Body of pancreas (tissue), 4 donors: ENCODE data around the gene CFAP43. TPM values are rescaled to one million over a fixed set of nuclear protein-coding genes. Genes with fewer than 3 reads are reported as not detected.
A peak's percentile ranks its signal among the peaks of the same experiment; 100 is the strongest.

ENCODE experiments used
- ATAC-seq: fragments of 150-250 bp; one replicate; pipeline ENCODE4 v1.9.1; 2016
- DNase-seq, 4 donors: peaks; one replicate each; pipeline ENCODE4 v3.0.0-alpha.2; 2019
- H3K27ac ChIP-seq, 4 donors: fragments of 200-600 bp; sonication (generic); 1 replicate in 3 of 4; 2 replicates in 1 of 4; pipeline versions ENCODE4 v1.5.1 to v1.6.1; 2016 to 2019; ENCODE audit warnings: mild to moderate bottlenecking in 1 of 4, mixed read lengths in 1 of 4, moderate library complexity in 1 of 4
- H3K27me3 ChIP-seq, 2 donors: fragments of 200-600 bp; sonication (generic); one replicate each; pipeline ENCODE4 v1.6.0; 2016; ENCODE audit warnings: mild to moderate bottlenecking in 1 of 2
- H3K36me3 ChIP-seq, 2 donors: fragments of 200-600 bp; sonication (generic); replicated peaks in 1 of 2; 2 replicates each; pipeline ENCODE4 v1.5.1; 2016; ENCODE audit warnings: low read depth in 2 of 2; ENCODE audit not compliant: insufficient read depth in 1 of 2
- H3K4me1 ChIP-seq: fragments of 200-600 bp; sonication (generic); one replicate; pipeline ENCODE4 v1.6.0; 2016
- H3K4me3 ChIP-seq, 2 donors: fragments of 200-600 bp; sonication (generic); 1 replicate in 1 of 2; 2 replicates in 1 of 2; pipeline ENCODE4 v1.5.1; 2016 to 2019
- H3K9me3 ChIP-seq, 3 donors: fragments of 200-600 bp; sonication (generic); 1 replicate in 2 of 3; 2 replicates in 1 of 3; pipeline ENCODE4 v1.5.1; 2016
- CTCF ChIP-seq, 7 experiments: fragments of 450-650 bp in 4 of 7; fragments of 200-600 bp in 3 of 7; sonication (generic) in 3 of 7; IDR thresholded peaks; one replicate each; pipeline ENCODE4 v1.5.1; 2016 to 2019; ENCODE audit warnings: antibody characterized with exemption in 7 of 7
- POLR2A ChIP-seq, 3 donors: fragments of 450-650 bp; IDR thresholded peaks; one replicate each; pipeline ENCODE4 v1.6.1; 2016; ENCODE audit warnings: antibody characterized with exemption in 3 of 3, mild to moderate bottlenecking in 2 of 3
- whole genome bisulfite sequencing, 2 donors: methylation state at CpG; one replicate each; pipeline ENCODE4 v1.1.5; 2017; 5-methylcytosine and 5-hydroxymethylcytosine counted together
- intact Hi-C: fragments of 100-400 bp; cut with DNase I; formaldehyde crosslinking; loops from one replicate; pipeline ENCODE4 v1.15.1; 2023
- total RNA-seq, 2 donors: library from RNA; depleted of rRNA; stranded (reverse); fragments of >200 nt; gene quantifications; one replicate each; pipeline ENCODE4 v1.1.0, GENCODE V29; 2016

Gene CFAP43
- total RNA-seq, 2 donors from 2014 or later = 2.3 to 4.0 TPM

DNA sequence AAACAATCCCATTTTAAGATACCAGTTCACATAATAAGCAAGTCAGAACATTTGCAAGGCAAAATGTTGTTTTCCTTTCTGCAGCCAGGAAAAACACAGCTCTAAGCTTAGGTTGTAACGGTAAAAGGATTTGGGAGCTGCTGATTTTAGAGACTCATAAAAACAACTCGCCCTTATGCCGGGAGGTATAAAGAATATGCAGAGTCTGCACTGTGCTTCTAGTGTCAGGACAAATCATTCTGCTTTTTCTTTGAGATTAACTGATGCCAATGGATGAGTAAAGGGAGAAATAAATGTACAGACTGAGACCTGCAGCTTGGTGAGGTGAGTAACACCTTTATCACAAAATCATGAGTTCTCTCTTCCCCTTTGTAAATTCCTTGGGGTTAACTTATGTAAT is 112.2 kb downstream of the CFAP43 start:
- TF ChIP-seq POLR2A (IDR thresholded peaks at IDR 0.05) (no peak), CTCF (IDR thresholded peaks at IDR 0.05) (no peak)
- DNase-seq (no peak), ATAC-seq (no peak)
- Histone ChIP-seq H3K9me3 (no peaks in the 10 kb centered on the region), H3K27ac (peak overlapping the region in 3 of 4 donors; percentile 96 to 100 (median 98)), H3K4me3 (no peak overlapping the region), H3K27me3 (no peaks in the 10 kb centered on the region), H3K36me3 (no peaks in the 10 kb centered on the region), H3K4me1 (peaks cover 8% of the 10 kb centered on the region)
- WGBS, 2 donors = 85 to 89% methylated on average over 3 of the region's 3 CpGs
- intact Hi-C loops = no loop called here

DNA sequence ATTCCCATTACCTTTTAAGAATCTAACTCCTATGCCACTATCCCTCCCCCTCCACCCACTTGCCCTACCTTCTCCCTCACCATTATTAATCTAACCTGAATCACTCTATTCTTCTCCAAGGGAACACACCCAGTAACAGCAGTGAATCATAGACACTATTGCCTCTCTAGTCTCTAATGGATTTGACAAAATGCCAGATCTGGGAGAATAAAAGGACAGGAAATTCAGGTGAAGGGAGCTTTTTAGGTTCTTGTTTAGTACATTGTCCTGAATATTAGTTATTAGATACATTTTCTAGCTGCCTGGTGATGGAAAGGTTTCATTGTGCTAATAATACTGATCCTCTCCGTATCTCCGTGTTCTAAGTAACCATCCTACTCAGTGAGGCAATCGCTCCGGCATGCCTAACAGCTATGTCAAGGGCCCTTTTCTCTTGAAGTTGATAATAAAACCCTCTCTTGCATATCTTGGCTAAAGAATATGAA is 114.3 kb downstream of the CFAP43 start:
- Histone ChIP-seq H3K9me3 (no peaks in the 10 kb centered on the region), H3K27me3 (no peaks in the 10 kb centered on the region), H3K27ac (no peak overlapping the region), H3K4me3 (no peak overlapping the region), H3K36me3 (no peaks in the 10 kb centered on the region), H3K4me1 (peaks cover 8% of the 10 kb centered on the region)
- intact Hi-C loops = no loop called here
- TF ChIP-seq POLR2A (IDR thresholded peaks at IDR 0.05) (no peak), CTCF (IDR thresholded peaks at IDR 0.05) (no peak)
- no peak for ATAC-seq
- DNase-seq = no peak
- 86 to 92% methylated on average over 4 of the region's 4 CpGs for WGBS, 2 donors

DNA sequence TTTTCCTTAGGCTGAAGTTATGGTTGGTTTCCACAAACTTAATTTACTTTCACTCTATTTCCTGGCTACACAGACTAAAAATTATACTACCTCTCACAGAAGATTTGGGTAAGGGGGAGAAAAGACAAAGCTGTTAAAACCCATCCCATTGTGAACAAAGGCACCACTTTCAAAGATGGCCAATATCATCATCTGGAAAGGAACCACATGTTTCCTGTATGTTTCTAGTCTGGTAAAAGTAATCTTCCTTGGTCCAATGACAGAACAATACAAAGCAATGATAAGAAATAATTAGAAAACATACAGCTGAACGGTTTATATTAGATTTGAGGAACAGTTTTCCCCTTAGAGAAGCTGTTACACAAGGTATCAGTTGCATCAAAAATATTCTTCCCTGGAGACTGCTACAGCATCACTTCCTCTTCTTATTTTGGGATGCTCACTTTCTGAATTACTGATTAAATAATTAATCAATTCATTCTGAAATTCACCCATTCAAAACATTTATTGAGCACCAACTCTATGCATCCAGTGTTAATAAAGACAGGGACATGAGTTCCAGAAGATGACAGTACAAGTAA is 118.7 kb downstream of the CFAP43 start:
- no peak overlapping the region for H3K27ac ChIP-seq
- no peak overlapping the region for H3K4me3 ChIP-seq
- ATAC-seq = no peak
- no peaks in the 10 kb centered on the region for H3K27me3 ChIP-seq
- 24 to 44% methylated on average over 1 of the region's 1 CpG for WGBS, 2 donors
- no peaks in the 10 kb centered on the region for H3K36me3 ChIP-seq
- TF ChIP-seq POLR2A (IDR thresholded peaks at IDR 0.05) = no peak
- TF ChIP-seq CTCF (IDR thresholded peaks at IDR 0.05) = no peak
- H3K4me1 ChIP-seq = no peaks in the 10 kb centered on the region
- intact Hi-C loops = no loop called here
- H3K9me3 ChIP-seq = no peaks in the 10 kb centered on the region
- DNase-seq = no peak

GRCh38 chr10:104109908-104110662 is 122.1 kb downstream of the CFAP43 start:
- Histone ChIP-seq H3K4me3 (no peak overlapping the region), H3K4me1 (no peaks in the 10 kb centered on the region), H3K9me3 (no peaks in the 10 kb centered on the region), H3K27ac (no peak overlapping the region), H3K36me3 (no peaks in the 10 kb centered on the region), H3K27me3 (no peaks in the 10 kb centered on the region)
- WGBS, 2 donors = 49 to 56% methylated on average over 3 of the region's 3 CpGs
- DNase-seq (no peak), ATAC-seq (no peak)
- intact Hi-C loops = no loop called here
- no peak for TF ChIP-seq CTCF (IDR thresholded peaks at IDR 0.05)
- no peak for TF ChIP-seq POLR2A (IDR thresholded peaks at IDR 0.05)
